Effector memory CD4-positive, alpha-beta T cell (primary cell): ENCODE data around the gene LAMC1.
"Not testable (repeated sequence)": the region's sequence is repeated elsewhere in the genome, so short reads cannot be mapped to it uniquely, and the experiment has no call there.

Experiments used
- DNase-seq, 3 donors: peaks; one replicate each; pipeline ENCODE4 v3.0.0-alpha.2; 2020
- H3K27ac ChIP-seq: 2 replicates; pipeline ENCODE4 v1.7.0; 2013; ENCODE audit warnings: mild to moderate bottlenecking, low read length, moderate library complexity; ENCODE audit not compliant: insufficient read depth, poor library complexity, severe bottlenecking
- H3K27me3 ChIP-seq: replicated peaks from 2 replicates; pipeline ENCODE4 v1.7.0; 2013; ENCODE audit warnings: mild to moderate bottlenecking, low read length; ENCODE audit not compliant: insufficient read depth, control insufficient read depth, poor library complexity, severe bottlenecking
- H3K36me3 ChIP-seq: 2 replicates; pipeline ENCODE4 v1.7.0; 2013; ENCODE audit warnings: mild to moderate bottlenecking, low read length, moderate library complexity; ENCODE audit not compliant: control insufficient read depth, insufficient read depth
- H3K4me1 ChIP-seq: 2 replicates; pipeline ENCODE4 v1.7.0; 2013; ENCODE audit warnings: low read length, mild to moderate bottlenecking; ENCODE audit not compliant: control insufficient read depth, insufficient read depth, poor library complexity, severe bottlenecking
- H3K4me3 ChIP-seq: 2 replicates; pipeline ENCODE4 v1.7.0; 2013; ENCODE audit warnings: low read length, low read depth, mild to moderate bottlenecking; ENCODE audit not compliant: insufficient read depth, poor library complexity, severe bottlenecking
- H3K9me3 ChIP-seq: 2 replicates; pipeline ENCODE4 v1.7.0; 2013; ENCODE audit warnings: mild to moderate bottlenecking, low read length, moderate library complexity; ENCODE audit not compliant: control insufficient read depth

Gene LAMC1

GRCh38 chr1:183065168-183065706 lies 42.0 kb downstream of the LAMC1 start:
- Histone ChIP-seq H3K27ac (no peak overlapping the region), H3K4me3 (no peak overlapping the region), H3K4me1 (no peaks in the 10 kb centered on the region), H3K27me3 (no peaks in the 10 kb centered on the region), H3K9me3 (no peaks in the 10 kb centered on the region), H3K36me3 (no peaks in the 10 kb centered on the region)
- no peak for DNase-seq

GRCh38 chr1:183066432-183066831 lies 43.2 kb downstream of the LAMC1 start:
- H3K9me3 ChIP-seq, H3K4me3 ChIP-seq, DNase-seq, H3K27ac ChIP-seq, H3K36me3 ChIP-seq, H3K4me1 ChIP-seq, H3K27me3 ChIP-seq: not testable (repeated sequence)

- no peaks in the 10 kb centered on the region for H3K27me3 ChIP-seq
- no peak for DNase-seq
- no peaks in the 10 kb centered on the region for H3K4me1 ChIP-seq
- H3K36me3 ChIP-seq = no peaks in the 10 kb centered on the region
- no peak overlapping the region for H3K4me3 ChIP-seq
- H3K9me3 ChIP-seq = no peaks in the 10 kb centered on the region
- no peak overlapping the region for H3K27ac ChIP-seq
These were observed 46.5 kb downstream of the LAMC1 start for GRCh38 chr1:183069562-183070216.

GRCh38 chr1:183070234-183070922 lies 47.2 kb downstream of the LAMC1 start:
- no peak for DNase-seq
- Histone ChIP-seq H3K9me3 (no peaks in the 10 kb centered on the region), H3K27me3 (no peaks in the 10 kb centered on the region), H3K36me3 (no peaks in the 10 kb centered on the region), H3K4me1 (no peaks in the 10 kb centered on the region), H3K4me3 (no peak overlapping the region), H3K27ac (no peak overlapping the region)

GRCh38 chr1:183070923-183071618 lies 47.9 kb downstream of the LAMC1 start:
- Histone ChIP-seq H3K4me1 (no peaks in the 10 kb centered on the region), H3K9me3 (no peaks in the 10 kb centered on the region), H3K27me3 (no peaks in the 10 kb centered on the region), H3K27ac (no peak overlapping the region), H3K4me3 (no peak overlapping the region), H3K36me3 (no peaks in the 10 kb centered on the region)
- DNase-seq = no peak

GRCh38 chr1:183072595-183072994 lies 49.4 kb downstream of the LAMC1 start:
- H3K4me1 ChIP-seq, H3K27me3 ChIP-seq, H3K27ac ChIP-seq, H3K4me3 ChIP-seq, DNase-seq, H3K9me3 ChIP-seq, H3K36me3 ChIP-seq: not testable (repeated sequence)

- Histone ChIP-seq H3K9me3 (no peaks in the 10 kb centered on the region), H3K4me3 (no peak overlapping the region), H3K4me1 (no peaks in the 10 kb centered on the region), H3K27ac (no peak overlapping the region), H3K27me3 (no peaks in the 10 kb centered on the region), H3K36me3 (no peaks in the 10 kb centered on the region)
- DNase-seq = no peak
These were observed 50.1 kb downstream of the LAMC1 start for GRCh38 chr1:183073320-183073719.

- Histone ChIP-seq H3K9me3 (no peaks in the 10 kb centered on the region), H3K36me3 (no peaks in the 10 kb centered on the region), H3K4me3 (no peak overlapping the region), H3K27me3 (no peaks in the 10 kb centered on the region), H3K4me1 (no peaks in the 10 kb centered on the region), H3K27ac (no peak overlapping the region)
- no peak for DNase-seq
These were observed 51.0 kb downstream of the LAMC1 start for GRCh38 chr1:183074215-183074614.

GRCh38 chr1:183075861-183076260 lies 52.6 kb downstream of the LAMC1 start:
- no peak overlapping the region for H3K27ac ChIP-seq

GRCh38 chr1:183077097-183077496 lies 53.9 kb downstream of the LAMC1 start:
- Histone ChIP-seq H3K4me1 (no peaks in the 10 kb centered on the region), H3K27ac (no peak overlapping the region), H3K36me3 (no peaks in the 10 kb centered on the region)

More at GRCh38 chr1:183075861-183076260, 52.6 kb downstream of the LAMC1 start:
- no peak overlapping the region for H3K4me3 ChIP-seq
- H3K9me3 ChIP-seq = no peaks in the 10 kb centered on the region
- DNase-seq = no peak
- no peaks in the 10 kb centered on the region for H3K36me3 ChIP-seq
- no peaks in the 10 kb centered on the region for H3K27me3 ChIP-seq
- H3K4me1 ChIP-seq = no peaks in the 10 kb centered on the region

More at GRCh38 chr1:183077097-183077496, 53.9 kb downstream of the LAMC1 start:
- H3K27me3 ChIP-seq = no peaks in the 10 kb centered on the region
- no peaks in the 10 kb centered on the region for H3K9me3 ChIP-seq
- no peak overlapping the region for H3K4me3 ChIP-seq
- no peak for DNase-seq
